Activated CD8-positive, alpha-beta T cell treated with anti-CD3 and anti-CD28 coated beads for 36 hours (primary cell): ENCODE measurements around the gene NRL. TPM values are rescaled to one million over a fixed set of nuclear protein-coding genes. Genes with fewer than 3 reads are reported as not detected.

ENCODE experiments used
- ATAC-seq: fragments of 200-7000 bp; cut with Tn5 transposase; one replicate; pipeline ENCODE4 v1.10.0; 2021; ENCODE audit warnings: mild to moderate bottlenecking, moderate library complexity
- CTCF ChIA-PET: fragments of 350-600 bp; sonication (Branson Sonifier 250); formaldehyde crosslinking; loops from one replicate; lab custom pipeline; 2021; ENCODE audit warnings: antibody characterized with exemption; lab: Charles Lee
- POLR2A ChIA-PET: fragments of 350-600 bp; sonication (Branson Sonifier 250); formaldehyde crosslinking; loops from one replicate; lab custom pipeline; 2021; ENCODE audit warnings: antibody characterized with exemption; lab: Charles Lee
- DNase-seq: peaks from one replicate; pipeline ENCODE4 v3.0.0-alpha.2; 2020
- H3K27ac Mint-ChIP-seq: one replicate; pipeline ENCODE4 v1.8.0; 2021; ENCODE audit warnings: mild to moderate bottlenecking, mixed read lengths
- H3K27me3 Mint-ChIP-seq: one replicate; pipeline ENCODE4 v1.8.0; 2021; ENCODE audit warnings: mixed read lengths
- H3K36me3 Mint-ChIP-seq: one replicate; pipeline ENCODE4 v1.8.0; 2021; ENCODE audit warnings: low read depth, mixed read lengths
- H3K4me1 Mint-ChIP-seq: one replicate; pipeline ENCODE4 v1.8.0; 2021; ENCODE audit warnings: low read depth, mixed read lengths
- H3K4me3 Mint-ChIP-seq: one replicate; pipeline ENCODE4 v1.8.0; 2021; ENCODE audit warnings: mild to moderate bottlenecking, moderate library complexity, mixed read lengths
- H3K9me3 Mint-ChIP-seq: one replicate; pipeline ENCODE4 v1.8.0; 2021; ENCODE audit warnings: mixed read lengths
- intact Hi-C: fragments of 100-400 bp; cut with micrococcal nuclease; formaldehyde crosslinking; loops from one replicate; pipeline ENCODE4 v1.10.0; 2022
- total RNA-seq, 2 experiments: library from RNA; stranded (reverse); gene quantifications; one replicate each; pipeline ENCODE4 v1.2.3, GENCODE V29; 2021
- TF ChIP-seq, protein P1 (sequence below): fragments of 200-600 bp; IDR thresholded peaks from one replicate; pipeline ENCODE4 v1.8.0; 2022; ENCODE audit warnings: antibody characterized with exemption, mild to moderate bottlenecking

NRL gene
- total RNA-seq, 2 experiments from 2014 or later = 1.8 to 2.5 TPM

DNA sequence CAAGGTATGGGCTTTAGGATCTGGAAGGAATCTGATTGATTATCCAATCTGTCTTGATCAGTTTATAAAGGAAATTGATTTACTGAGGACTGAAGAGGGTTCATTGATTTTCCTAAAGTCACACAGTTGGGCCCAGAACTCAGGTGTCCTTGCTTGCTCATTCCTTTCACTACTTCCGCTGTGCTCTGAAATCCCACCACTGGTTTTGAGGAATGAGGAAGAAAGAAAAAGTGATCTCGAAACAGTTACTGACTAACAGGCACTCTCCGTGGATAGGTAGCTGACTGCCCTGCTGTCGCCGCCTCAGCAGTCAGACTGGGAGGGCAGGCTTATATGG lies 15.6 kb upstream of the NRL start, which contains the start of gene FITM1:
TSS of gene FITM1 (plus strand) at position 280 of the 337 bp plus-strand sequence. CDS start 905 bp downstream, outside the sequence.
- H3K27ac Mint-ChIP-seq = no peak within 1 kb of the TSS
- TF ChIP-seq, protein P1, sequence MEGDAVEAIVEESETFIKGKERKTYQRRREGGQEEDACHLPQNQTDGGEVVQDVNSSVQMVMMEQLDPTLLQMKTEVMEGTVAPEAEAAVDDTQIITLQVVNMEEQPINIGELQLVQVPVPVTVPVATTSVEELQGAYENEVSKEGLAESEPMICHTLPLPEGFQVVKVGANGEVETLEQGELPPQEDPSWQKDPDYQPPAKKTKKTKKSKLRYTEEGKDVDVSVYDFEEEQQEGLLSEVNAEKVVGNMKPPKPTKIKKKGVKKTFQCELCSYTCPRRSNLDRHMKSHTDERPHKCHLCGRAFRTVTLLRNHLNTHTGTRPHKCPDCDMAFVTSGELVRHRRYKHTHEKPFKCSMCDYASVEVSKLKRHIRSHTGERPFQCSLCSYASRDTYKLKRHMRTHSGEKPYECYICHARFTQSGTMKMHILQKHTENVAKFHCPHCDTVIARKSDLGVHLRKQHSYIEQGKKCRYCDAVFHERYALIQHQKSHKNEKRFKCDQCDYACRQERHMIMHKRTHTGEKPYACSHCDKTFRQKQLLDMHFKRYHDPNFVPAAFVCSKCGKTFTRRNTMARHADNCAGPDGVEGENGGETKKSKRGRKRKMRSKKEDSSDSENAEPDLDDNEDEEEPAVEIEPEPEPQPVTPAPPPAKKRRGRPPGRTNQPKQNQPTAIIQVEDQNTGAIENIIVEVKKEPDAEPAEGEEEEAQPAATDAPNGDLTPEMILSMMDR = no peak
- H3K36me3 Mint-ChIP-seq = no peaks in the 10 kb centered on the region
- ChIA-PET CTCF (interaction anchor here (0.9 to 4.0 kb wide), 3 partner anchors 15 to 40 kb away, joined by 3 to 21 read pairs (median 5); partner anchors contain the start of genes DCAF11 and NRL), POLR2A (interaction anchor here (1.3 to 2.4 kb wide), 2 partner anchors 8 to 16 kb away, joined by 5 to 13 read pairs; partner anchors contain the start of genes DCAF11 and NRL)
- no peak within 1 kb of the TSS for H3K4me3 Mint-ChIP-seq
- H3K4me1 Mint-ChIP-seq = peaks cover 22% of the 10 kb centered on the region
- H3K27me3 Mint-ChIP-seq = no peaks in the 10 kb centered on the region
- H3K9me3 Mint-ChIP-seq = no peaks in the 10 kb centered on the region
- DNase-seq (no peak), ATAC-seq (no peak)
- intact Hi-C loops = no loop called here

DNA sequence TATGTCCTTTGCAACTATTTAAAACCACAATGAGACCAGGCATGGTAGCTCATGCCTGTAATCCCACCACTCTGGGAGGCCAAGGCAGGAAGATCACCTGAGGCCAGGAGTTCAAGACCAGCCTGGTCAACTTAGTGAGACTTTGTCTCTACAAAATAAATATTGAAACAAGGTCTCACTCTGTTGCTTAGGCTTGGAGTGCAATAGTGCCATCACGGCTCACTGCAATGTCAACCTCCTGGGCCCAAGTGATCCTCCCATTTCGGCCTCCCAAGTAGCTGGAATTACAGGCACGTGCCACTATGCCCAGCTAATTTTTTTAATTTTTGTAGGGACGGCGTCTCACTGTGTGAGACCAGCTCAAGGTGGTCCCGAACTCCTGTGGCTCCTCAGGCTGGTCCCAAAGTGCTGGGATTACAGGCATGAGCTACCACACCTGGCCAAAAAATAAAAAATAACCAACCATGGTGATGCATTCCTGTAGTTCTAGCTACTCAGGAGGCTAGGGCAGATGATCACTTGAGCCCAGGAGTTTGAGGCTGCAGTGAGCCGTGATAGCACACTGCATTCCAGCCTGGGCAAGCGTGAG lies 14.8 kb upstream of the NRL start:
- ChIA-PET CTCF (interaction anchor here (0.9 to 1.5 kb wide), 4 partner anchors 10 to 31 kb away, joined by 3 to 6 read pairs (median 4); no protein-coding TSS in a partner anchor), POLR2A (interaction anchor here (3.5 kb wide), 1 partner anchor 15 kb away, joined by 11 read pairs; the partner anchor contains the start of genes DCAF11 and NRL)
- no peaks in the 10 kb centered on the region for H3K36me3 Mint-ChIP-seq
- intact Hi-C loops = no loop called here
- no peak overlapping the region for H3K4me3 Mint-ChIP-seq
- peaks cover 18% of the 10 kb centered on the region for H3K4me1 Mint-ChIP-seq
- no peak for ATAC-seq
- DNase-seq = no peak
- TF ChIP-seq, protein P1 = no peak
- no peaks in the 10 kb centered on the region for H3K9me3 Mint-ChIP-seq
- no peak overlapping the region for H3K27ac Mint-ChIP-seq
- H3K27me3 Mint-ChIP-seq = no peaks in the 10 kb centered on the region

DNA sequence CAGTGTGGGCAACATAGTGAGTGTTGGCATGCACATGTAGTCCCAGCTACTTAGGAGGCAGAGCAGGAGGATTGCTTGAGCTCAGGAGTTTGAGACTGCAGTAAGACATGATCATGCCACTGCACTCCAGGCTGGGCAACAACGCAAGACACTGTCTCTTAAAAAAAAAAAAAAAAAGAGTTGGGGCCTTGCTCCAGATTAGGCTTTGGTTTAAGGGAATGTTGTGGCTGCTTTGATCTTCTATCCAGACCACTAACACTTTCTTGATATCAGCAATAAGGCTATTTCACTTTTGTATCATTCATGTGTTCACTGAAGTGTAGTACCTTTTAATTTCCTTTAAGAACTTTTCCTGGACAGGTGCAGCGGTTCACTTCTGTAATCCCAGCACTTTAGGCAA lies 12.9 kb upstream of the NRL start:
- Mint-ChIP-seq H3K4me3 (no peak overlapping the region), H3K9me3 (no peaks in the 10 kb centered on the region), H3K36me3 (peaks cover 6% of the 10 kb centered on the region), H3K27ac (no peak overlapping the region), H3K27me3 (no peaks in the 10 kb centered on the region), H3K4me1 (peaks cover 12% of the 10 kb centered on the region)
- POLR2A ChIA-PET = interaction anchor here (1.0 to 3.5 kb wide), 2 partner anchors 9 to 14 kb away, joined by 4 to 11 read pairs; partner anchors contain the start of genes DCAF11 and NRL
- intact Hi-C loops = no loop called here
- TF ChIP-seq, protein P1 = no peak
- CTCF ChIA-PET = interaction anchor here (1.0 to 3.5 kb wide), 4 partner anchors 11 to 114 kb away, joined by 3 to 10 read pairs (median 4); partner anchors contain the start of genes IRF9 and TINF2
- ATAC-seq (no peak), DNase-seq (no peak)

DNA sequence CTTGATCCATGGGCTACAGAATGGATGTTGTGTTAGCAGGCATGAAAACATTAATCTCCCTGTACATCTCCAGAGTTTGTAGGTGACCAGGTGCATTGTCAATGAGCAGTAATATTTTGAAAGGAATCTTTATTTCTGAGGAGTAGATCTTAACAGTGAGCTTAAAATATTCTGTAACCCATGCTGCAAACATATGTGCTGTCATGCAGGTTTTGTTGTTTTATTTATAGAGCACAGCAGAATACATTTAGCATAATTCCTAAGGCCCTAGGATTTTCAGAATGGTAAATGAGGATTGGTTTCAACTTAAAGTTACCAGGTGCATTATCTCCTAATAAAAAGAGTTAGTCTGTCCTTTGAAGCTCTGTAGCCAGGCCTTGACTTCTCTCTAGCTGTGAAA lies 12.2 kb upstream of the NRL start:
- no peaks in the 10 kb centered on the region for H3K9me3 Mint-ChIP-seq
- no peak for DNase-seq
- ChIA-PET CTCF (interaction anchor here (1.0 to 3.5 kb wide), 5 partner anchors 10 to 115 kb away, joined by 3 to 10 read pairs (median 6); partner anchors contain the start of genes IRF9 and TINF2), POLR2A (interaction anchor here (0.5 to 4.2 kb wide), 5 partner anchors 8 to 38 kb away, joined by 3 to 30 read pairs (median 4); partner anchors contain the start of genes DCAF11, NRL and PSME1)
- peaks cover 5% of the 10 kb centered on the region for H3K4me1 Mint-ChIP-seq
- no peak overlapping the region for H3K4me3 Mint-ChIP-seq
- H3K27ac Mint-ChIP-seq = no peak overlapping the region
- ATAC-seq = no peak
- peaks cover 6% of the 10 kb centered on the region for H3K36me3 Mint-ChIP-seq
- intact Hi-C loops = no loop called here
- TF ChIP-seq, protein P1 = no peak
- H3K27me3 Mint-ChIP-seq = no peaks in the 10 kb centered on the region
